Smooth muscle cell of trachea (primary cell): ENCODE results near the gene ZCCHC13. TPM values are rescaled to one million over a fixed set of nuclear protein-coding genes. Genes with fewer than 3 reads are reported as not detected.

Experiments
- total RNA-seq: library from RNA; depleted of rRNA; stranded (reverse); fragments of >200 nt; gene quantifications from 2 replicates; pipeline ENCODE4 v1.2.1, GENCODE V29; 2014

ZCCHC13 gene
- not detected in 2 replicates for total RNA-seq

GRCh38 chrX:74304016-74304415 is at the start of gene ZCCHC13:
ZCCHC13 (plus strand) TSS chrX:74304180; CDS start chrX:74304267, 87 bp downstream.

Other genes with a start within 250 kb of the ZCCHC13 start
- gene SLC16A2, start 117.3 kb downstream of the ZCCHC13 start, total RNA-seq = 12.4 and 25.1 TPM in 2 replicates